GM04504 (cell line): Measurements from ENCODE around the gene KIAA1210.
A peak's percentile ranks its signal among the peaks of the same experiment; 100 is the strongest.

Experiments
- DNase-seq: peaks from one replicate; pipeline ENCODE4 v3.0.0-alpha.2; 2012; ENCODE audit warnings: low read depth

KIAA1210 gene

GRCh38 chrX:119127650-119128049 is at the start of gene KIAA1210:
KIAA1210 (minus strand) TSS chrX:119127812; CDS start chrX:119123642, 4,170 bp downstream.
- DNase-seq, result no peak

DNA sequence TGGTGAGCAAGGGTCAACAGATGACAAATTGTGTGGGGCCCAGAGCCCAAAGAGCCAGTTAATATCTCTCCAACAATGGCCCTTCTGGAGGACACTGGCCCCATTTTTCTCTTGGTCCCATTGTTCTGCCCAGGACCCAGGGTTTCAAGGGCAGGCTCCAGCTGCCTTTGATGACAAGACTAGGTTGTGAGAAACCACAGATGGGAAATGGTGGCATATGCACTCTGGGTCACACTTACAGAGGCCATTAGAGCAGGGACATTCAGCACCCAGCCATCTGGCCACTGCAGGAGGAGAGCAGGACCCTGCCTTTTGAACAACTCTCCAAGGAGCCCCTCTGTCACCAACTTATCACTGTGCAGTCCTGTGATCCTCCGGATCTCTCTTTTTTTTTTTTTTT is 49.7 kb upstream of the KIAA1210 start:
- no peak for DNase-seq

DNA sequence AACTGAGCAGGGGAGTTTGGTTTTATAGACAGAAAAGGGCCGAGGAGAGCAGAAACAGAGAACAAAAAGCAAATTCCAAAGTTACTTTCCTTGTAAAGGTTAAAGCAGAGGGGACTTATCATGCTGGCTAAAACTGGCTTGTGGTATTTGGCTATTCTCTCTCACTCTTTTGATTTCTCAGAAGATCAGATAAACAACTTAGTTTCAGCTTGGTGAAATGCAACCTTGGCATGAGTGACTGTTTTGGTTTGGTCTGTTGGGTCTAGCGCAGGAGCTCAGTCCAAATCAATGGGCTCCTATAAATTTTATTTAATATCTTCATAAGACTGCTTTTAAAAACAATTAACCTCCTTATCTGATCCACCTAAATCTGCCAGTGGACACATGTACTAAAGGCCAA is 47.3 kb upstream of the KIAA1210 start:
- DNase-seq, result no peak

GRCh38 chrX:119168104-119168503 is 40.5 kb upstream of the KIAA1210 start:
- no peak for DNase-seq

GRCh38 chrX:119158226-119158625 is 30.6 kb upstream of the KIAA1210 start:
- no peak for DNase-seq

- DNase-seq, result no peak
These were observed 28.6 kb upstream of the KIAA1210 start for GRCh38 chrX:119156241-119156640.

GRCh38 chrX:119155416-119156035 is 27.9 kb upstream of the KIAA1210 start:
- peak; percentile 14 for DNase-seq

- no peak for DNase-seq
These were observed 23.4 kb upstream of the KIAA1210 start for GRCh38 chrX:119151051-119151380.

DNA sequence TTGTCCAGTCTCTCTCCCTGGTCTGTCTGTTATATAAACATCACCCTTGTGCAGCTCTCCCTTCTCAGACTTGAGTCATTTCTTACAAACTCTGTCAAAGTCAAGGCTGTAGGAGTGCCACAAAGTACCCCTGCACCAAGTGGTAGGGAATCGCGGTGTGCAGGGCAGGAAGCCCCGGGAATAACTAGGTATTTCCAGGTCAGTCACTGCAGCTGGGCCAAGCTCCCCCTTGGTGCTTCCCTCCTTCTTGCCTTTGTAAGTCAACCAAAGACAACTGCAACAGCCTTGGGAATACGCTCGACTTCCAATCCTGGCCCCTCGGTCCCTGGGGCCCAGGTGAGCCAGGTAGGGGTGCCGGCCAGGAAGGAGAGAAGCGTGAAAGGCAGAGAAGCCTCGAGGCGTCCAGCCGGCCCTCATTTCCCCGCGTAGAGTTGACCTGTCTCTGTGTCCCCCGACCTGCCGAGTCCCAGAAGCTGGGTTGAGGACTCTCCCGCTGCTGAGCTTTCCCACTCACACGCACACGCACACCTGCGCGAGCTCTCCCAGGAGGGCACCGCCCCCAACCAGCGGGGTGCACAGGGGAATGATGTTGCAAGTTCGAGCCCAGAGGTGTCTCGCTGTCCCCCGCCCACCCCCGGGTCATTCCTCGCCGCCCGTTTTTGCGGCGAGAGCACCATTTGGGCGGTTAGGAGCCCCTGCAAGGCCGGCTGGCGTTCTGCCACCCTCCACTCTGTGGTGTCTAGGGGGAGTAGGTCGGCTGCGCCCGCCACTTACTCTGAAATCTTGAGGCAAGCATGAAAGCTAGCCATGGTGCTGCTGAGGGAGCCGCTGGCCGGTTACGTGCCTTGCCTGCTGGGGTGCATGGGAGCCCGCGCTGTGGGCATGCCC is 22.8 kb upstream of the KIAA1210 start:
- no peak for DNase-seq

- no peak for DNase-seq
These were observed 19.9 kb upstream of the KIAA1210 start for GRCh38 chrX:119147486-119147885.

DNA sequence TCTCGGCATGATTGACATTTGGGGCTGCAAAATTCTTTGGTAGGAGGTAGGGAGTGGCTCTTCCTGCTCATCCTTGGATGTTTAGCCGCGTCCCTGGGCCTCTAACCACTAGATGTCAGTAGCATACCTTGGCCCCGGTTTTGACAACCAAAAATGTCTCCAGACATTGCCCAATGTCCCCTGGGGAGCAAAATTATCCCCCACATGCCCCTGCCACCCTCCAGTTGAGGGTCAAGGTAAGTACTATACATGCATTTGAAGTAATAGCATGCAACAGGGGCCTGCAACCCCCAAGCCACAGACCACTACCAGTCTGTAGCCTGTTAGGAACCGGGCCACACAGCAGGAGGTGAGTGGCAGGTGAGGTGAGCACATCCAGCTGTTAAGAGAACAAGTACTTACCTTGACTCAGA is 17.6 kb upstream of the KIAA1210 start:
- DNase-seq, result peak; percentile 6

DNA sequence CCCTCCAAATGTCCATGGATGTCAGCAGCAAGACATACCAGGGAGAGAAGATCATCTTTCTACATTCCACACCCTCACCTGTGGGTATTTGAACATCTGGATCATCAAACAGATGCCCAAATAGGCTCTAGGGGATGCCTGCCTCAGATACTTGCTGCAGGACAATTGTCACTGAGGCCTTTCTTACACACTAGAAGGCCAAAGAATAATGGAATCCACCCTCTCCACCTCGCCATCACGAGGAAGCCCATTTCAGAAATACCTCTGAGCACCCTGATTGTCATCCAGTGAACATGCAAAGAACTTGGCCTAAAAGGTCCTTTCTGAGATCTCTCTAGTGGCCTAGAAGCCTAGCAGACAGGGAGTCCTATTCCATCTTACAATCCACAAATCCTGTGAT is 6.9 kb upstream of the KIAA1210 start:
- no peak for DNase-seq

DNA sequence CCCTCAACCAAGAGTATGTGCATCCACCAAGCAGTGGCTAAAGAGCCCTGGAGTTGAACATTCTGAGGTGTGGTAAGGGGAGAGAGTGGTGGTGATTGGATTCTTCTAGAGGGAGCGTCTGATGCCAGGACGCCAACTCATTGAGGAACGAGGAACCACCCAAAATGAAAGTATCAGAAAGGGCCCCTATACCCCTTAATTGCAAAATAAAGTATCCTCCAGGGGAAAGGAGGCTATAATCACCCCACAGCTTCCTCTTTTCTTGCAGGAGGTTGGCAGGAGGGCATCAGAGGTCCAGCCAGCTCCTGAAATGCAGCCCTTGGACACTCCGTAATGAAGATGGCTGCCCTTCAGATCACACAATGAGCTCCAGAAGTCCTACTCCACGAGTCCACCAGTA is 5.3 kb upstream of the KIAA1210 start:
- no peak for DNase-seq

GRCh38 chrX:119132316-119132715 is 4.7 kb upstream of the KIAA1210 start:
- no peak for DNase-seq

- no peak for DNase-seq
These were observed 3.3 kb upstream of the KIAA1210 start for GRCh38 chrX:119130911-119131310.

- peak; percentile 1 for DNase-seq
These were observed 6.3 kb downstream of the KIAA1210 start for GRCh38 chrX:119121341-119121740.

DNA sequence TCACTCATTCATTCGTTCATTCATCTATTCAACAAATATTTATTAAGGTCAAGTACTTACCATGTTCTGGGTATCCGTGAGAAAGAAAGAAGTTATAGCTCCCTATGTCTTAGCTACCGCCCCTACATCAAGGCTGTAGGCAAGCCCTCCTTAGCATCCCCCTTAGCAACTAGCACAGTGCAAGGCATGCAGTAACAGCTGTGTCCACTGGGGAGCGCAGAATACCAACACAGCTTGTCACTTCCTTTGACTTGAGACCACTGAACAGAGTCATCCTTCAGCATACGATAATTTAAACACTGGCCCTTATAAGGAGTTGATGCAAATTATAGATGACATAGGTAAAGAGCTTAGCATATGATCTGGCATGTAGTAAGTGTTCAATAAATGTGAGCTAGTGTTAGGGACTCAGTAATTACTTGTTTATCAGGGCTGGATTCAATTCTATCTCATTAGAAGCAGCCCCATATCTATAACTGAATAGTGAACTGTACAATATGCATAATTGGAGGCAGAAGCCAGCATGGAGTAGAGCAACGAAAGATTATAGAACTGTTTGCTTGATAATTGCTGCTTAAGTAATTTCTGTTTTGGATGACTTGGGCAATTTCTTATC is 8.7 kb downstream of the KIAA1210 start:
- peak; percentile 9 for DNase-seq

DNA sequence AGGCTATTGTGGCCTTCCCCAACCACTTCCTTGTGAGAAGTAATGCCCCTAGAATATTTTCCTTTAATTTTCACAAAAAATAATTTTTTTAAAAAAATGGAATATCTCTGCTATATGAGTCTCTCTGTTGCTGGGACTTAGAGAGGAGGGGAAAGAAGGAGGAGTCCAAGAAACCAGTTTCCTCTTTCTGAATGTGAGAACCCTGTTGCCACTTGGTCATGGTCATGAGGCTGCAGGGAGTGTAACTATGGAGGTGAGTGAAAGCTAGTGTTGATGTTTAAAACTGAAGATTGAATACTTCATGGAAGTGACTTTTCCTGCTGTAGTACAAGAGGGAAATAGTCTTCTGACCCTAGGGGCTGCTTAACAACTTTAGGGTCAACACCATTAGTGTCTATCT is 20.4 kb downstream of the KIAA1210 start:
- no peak for DNase-seq

GRCh38 chrX:119105826-119106225 is 21.8 kb downstream of the KIAA1210 start:
- no peak for DNase-seq

DNA sequence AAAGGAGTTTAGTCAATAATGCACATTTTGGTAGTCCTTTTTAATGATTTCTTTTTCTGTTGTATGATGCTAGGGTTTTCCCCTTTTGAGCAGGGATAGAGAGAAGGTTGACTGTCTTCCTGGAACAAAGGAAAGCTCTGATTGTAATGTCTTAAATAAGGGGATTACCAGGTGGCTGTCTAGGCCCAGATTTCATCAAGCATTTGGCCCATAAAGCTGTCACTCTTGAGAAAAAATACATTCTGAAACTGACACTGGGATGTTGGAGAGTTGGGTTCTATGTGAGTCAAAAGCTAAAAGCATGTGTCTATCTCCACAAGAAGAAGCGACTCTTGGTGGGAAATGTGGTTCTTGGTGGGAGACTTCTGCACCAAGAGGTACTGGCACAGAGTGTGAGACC is 26.4 kb downstream of the KIAA1210 start:
- DNase-seq, result no peak

GRCh38 chrX:119095936-119096335 is 31.7 kb downstream of the KIAA1210 start:
- DNase-seq, result no peak

- no peak for DNase-seq
These were observed 32.8 kb downstream of the KIAA1210 start for GRCh38 chrX:119094819-119095218.
